ENCODE results near the gene CLEC17A.
A peak's percentile ranks its signal among the peaks of the same experiment; 100 is the strongest.
"Not testable (repeated sequence)": the region's sequence is repeated elsewhere in the genome, so short reads cannot be mapped to it uniquely, and the experiment has no call there.

Gene CLEC17A

DNA sequence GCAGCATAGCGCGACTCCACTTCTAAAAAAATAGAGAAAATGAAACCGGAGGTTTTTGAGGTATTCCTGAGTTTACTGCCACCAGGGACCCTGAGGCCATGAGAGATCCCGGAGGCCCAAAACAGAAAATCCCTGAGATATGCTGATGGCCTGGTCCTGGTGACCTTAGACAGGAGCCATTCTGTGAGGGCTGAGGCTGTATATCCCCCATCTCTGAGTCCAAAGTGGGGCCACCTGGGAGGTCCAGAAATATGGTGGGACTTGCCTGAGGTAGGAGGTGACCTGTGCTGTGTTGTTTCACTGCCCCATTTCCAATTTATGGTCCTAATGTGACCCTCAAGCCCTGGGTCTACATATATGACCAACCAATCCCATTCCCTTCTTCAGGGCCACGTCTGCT, 1.5 kb downstream of the CLEC17A start:
- not testable (repeated sequence) for DNase-seq

DNA sequence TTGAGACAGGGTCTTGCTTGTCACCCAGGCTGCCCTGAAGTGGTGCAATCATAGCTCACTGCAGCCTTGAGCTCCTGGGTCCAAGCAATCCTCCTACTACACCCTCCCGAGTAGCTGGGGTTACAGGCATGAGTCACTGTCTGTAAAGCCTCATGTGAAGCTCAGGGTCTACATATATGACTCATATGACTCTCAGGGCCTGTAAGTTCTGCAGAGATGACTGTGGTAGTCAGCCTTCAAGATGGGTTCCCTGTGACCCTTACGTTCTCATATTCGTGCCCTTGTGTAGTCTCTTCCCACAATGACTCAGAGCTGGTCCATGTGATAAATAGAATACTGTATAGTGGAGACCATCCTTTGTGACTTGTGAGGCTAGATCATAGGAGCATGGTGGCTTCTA, 2.3 kb downstream of the CLEC17A start:
- peak; percentile 84 for DNase-seq

DNA sequence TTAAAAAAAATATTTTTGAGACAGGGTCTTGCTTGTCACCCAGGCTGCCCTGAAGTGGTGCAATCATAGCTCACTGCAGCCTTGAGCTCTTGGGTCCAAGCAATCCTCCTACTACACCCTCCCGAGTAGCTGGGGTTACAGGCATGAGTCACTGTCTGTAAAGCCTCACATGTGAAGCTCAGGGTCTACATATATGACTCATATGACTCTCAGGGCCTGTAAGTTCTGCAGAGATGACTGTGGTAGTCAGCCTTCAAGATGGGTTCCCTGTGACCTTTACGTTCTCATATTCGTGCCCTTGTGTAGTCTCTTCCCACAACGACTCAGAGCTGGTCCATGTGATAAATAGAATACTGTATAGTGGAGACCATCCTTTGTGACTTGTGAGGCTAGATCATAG, 6.5 kb downstream of the CLEC17A start:
- peak; percentile 39 for DNase-seq

DNA sequence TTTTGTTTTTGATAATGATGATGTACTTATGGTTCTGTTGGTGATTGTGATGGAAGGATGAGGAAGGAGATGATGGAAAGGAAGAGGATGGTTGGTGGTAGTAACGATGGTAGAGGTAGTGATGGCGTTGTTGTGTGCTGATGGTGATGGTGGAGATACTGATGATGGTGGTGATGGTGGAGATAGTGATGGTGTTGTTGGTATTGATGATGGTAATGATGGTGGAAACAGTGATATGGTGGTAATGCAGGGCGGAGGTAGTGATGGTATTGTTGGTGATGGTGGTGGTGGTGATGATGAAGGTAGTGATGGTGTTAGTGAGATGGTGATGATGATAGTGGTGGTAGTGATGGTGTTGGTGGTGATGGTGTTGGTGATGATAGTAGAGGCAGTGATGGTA, 12.7 kb downstream of the CLEC17A start:
- no peak for DNase-seq

DNA sequence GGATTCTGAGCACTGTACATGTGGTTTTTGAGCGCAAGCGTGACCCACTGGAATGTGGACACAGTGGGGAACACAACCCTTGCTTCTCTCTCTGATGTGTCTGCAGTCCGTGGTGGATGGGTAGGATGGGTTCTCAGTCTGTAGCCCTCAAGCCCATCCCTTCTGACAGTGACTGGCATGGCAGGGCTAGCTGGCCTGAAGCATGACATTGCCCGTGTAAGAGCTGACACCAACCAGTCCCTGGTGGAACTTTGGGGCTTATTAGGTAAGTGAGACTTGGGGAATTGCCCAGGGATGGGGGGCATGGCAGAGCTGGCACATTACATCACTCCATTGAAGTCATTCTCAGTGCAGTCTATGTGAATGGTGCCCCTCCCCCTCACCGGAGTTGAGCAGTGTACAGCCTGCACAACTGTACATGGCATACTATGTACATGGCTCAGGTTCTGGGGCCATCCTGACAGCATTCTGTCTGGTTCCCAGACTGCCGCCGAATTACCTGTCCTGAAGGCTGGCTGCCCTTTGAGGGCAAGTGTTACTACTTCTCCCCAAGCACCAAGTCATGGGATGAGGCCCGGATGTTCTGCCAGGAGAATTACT, 16.8 kb downstream of the CLEC17A start:
- no peak for DNase-seq

DNA sequence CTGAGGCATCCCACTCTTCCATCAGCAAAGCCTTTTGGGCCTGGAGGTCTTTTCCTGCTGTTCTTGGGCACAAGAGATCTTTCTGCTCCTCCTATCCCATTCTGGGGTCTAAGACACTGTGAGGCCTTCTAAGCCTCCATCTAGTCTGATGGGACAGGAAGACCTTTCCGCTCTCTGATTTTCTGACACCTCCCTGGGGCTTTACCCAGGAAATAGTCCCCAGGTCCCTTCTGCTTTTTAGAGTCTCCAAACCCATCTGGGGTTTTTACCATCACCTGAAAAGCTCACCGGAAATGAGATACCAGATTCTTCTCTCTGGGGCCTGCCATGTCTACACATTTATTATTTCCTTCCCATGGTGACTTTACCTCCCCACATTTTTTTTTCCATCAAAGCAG, 21.1 kb downstream of the CLEC17A start:
- DNase-seq, result no peak

DNA sequence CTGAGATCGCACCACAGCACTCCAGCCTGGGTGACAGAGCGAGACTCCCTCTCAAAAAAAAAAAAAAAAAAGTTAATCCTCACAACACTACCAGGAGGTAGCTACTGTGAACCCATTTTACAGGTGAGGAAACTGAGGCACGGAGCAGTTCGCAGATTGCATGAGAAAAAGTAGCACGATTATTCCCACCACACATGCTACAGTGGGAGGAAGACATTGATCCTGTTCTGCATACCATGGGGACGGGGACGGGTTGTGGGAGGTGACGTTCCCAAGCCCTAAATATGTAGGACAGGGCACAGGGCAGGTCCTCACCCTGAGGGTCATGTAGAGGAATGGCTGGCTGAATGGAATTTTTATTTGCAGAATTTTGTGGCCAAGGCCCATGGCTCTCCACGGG, 23.7 kb downstream of the CLEC17A start:
- DNase-seq, result no peak

DNA sequence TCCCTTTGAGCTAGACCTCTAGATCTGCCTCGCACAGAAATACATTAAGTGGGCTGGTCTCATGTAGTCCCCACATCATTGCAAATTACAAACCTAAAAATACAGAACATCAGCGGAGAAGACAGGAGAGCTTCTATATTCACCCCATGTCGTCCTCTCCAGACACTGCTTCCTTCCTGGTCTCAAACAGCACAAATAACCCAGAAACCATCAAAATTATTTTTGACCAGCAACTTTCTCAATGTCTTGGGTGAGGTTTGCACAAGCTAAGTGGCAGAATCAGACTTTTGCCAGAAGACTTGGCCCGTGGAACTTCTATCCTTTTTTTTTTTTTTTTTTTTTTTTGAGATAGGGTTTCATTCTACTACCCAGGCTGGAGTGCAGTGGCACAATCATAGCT, 28.2 kb downstream of the CLEC17A start:
- DNase-seq, result no peak

DNA sequence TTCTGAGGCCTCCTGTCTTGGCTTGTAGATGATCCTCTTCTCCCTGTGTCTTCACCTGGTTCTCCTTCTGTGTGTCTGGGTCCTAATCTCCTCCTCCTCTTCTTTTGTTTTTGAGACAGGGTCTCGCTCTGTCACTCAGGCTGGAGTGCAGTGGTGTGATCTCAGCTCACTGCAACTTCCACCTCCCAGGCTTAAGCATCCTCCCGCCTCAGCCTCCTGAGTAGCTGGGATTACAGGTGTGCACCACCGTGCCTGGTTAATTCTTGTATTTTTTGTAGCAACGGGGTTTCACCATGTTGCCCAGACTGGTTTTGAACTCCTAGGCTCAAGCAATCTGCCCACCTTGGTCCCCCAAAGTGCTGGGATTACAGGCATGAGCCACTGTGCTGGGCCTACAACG, 29.4 kb downstream of the CLEC17A start:
- DNase-seq, result not testable (repeated sequence)

DNA sequence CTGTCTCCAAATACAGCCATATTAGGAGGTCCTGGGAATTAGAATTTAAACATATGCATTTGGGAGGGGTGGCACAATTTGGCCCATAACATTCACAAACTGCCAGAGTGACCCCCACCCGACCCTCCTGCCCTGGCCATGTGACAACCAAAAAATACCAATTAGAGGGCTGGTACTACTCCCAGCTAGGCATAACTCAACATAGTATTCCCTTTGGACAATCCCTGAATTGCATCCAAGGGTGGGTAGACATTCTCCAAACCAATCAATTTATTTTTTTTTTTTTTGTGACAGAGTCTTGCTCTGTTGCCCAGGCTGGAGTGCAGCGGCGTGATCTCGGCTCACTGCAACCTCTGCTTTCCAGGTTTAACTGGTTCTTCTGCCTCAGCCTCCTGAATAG, 29.8 kb downstream of the CLEC17A start:
- no peak for DNase-seq

DNA sequence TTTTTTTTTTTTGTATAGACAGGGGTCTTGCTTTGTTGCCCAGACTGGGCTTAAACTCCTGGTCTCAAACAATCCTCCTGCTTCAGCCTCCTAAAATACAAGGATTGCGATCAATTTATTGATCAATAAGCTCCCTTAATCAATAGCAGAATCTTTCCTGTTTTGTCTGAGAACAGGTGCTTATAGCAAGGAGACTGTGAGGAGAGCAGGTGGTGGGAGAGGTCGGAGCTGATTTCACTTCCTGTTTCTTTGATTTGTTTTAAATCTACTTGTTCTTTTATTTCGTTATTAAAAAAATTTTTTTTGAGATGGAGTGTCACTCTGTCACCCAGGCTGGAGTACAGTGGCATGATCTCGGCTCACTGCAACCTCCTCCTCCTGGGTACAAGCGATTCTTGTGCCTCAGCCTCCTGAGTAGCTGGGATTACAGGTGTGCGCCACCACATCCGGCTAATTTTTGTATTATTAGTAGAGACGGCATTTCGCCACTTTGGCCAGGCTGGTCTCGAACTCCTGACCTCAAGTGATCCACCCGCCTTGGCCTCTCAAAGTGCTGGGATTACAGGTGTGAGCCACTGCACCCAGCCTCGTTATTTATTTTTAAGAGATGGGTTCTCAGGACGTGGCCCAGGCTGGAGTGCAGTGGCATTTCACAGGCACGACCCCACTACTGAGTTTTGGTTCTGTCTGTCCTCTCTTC, 30.7 kb downstream of the CLEC17A start:
- not testable (repeated sequence) for DNase-seq

DNA sequence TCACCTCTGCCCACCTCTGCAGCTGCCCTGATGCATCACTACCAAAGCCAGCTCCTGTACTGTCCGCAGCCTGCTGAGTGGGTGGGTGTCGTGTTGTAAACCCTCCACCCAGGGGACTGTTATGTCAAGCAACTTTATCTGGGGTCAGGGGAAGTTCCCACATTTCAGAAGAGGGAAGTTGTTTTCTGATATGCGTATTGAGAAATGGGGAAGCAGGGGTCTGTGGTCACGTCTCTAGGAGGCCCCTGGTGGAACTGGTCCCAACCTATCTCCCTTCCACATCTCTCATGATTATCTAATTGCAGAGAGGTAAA, 31.2 kb downstream of the CLEC17A start:
- DNase-seq, result no peak

DNA sequence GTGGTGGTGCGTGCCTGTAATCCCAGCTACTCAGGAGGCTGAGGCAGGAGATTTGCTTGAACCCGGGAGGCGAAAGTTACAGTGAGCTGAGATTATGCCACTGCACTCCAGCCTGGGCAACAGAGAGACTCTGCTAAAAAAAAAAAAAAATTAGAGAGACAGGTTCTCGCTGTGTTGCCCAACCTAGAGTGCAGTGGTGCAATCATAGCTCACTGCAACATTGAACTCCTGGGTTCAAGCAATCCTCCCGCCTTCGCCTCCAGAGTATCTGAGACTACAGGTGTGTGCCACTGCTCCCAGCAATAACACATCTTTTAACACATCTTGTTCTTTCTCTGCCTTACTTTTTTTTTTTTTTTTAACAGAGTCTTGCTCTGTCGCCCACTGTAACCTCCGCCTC, 32.7 kb downstream of the CLEC17A start:
- DNase-seq, result no peak

DNA sequence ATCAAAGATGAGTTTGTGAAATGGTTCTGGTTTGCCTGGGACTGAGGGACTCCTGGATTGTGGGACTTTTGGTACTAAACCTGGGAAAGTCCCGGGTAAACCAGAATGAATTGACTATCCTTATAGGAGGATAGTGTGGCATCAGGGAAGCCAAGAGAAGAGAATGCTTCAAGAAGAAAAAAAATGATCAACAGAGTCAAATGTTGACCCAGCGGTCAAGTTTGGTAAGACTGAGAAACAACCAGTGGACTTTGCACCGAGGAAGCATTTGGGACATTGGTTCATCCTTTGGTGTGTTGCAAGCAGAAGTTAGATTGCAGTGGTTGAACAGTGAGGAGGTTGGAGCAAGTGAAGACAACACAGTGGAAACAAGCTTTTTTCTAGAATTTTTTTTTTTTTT, 33.5 kb downstream of the CLEC17A start:
- no peak for DNase-seq

DNA sequence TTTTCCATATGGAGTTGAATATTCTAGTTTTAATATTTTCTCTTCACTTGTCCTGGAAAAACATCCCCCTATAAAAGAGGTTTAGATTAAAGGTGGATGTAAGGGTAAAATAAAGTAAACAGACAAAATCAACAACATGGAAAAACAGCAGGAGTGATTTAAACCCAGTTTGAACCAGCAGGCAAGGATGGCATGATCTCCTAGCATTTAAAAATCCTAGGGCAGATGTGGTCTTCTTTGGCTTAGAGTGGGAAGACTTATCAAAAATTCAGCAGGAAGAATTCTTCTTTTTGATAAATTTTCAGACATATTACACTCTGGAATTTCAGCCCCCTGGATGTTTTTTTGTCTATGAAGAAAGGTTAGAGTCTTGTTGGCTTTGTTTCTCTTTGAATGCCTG, 36.5 kb downstream of the CLEC17A start:
- DNase-seq, result no peak

DNA sequence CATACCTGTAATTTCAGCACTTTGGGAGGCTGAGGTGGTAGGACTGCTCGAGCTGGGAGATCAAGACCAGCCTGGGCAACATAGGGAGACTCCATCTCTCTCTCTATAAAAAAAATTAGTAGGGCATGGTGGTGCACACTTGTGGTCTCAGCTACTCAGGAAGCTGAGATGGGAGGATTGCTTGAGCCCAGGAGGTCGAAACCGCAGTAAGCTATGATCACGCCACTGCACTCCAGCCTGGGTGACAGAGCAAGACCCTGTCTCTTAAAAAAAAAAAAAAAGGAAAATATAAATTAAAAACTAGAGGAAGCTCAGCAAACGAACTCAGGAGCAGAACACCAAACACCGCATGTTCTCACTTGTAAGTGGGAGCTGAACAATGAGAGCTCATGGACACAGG, 41.6 kb downstream of the CLEC17A start:
- DNase-seq, result not testable (repeated sequence)

DNA sequence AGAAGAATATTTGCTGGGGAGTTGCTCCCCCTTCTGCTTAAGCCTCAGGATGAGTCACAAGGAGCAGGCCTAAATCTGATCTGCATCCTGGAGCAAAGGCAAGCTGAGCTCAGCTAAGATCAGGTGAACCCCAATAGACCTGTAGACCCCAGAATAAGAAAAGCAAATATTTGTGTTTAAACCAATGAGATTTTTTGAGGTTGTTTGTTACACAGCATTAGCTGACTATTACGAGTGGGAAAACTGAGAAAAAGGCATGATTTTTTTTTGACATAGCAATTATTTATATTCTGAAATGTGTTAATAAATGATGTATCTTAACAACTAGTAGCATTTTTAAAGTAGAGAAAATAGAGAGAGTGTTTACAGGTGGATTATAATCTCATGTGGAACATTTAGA, 46.7 kb downstream of the CLEC17A start:
- DNase-seq, result no peak

DNA sequence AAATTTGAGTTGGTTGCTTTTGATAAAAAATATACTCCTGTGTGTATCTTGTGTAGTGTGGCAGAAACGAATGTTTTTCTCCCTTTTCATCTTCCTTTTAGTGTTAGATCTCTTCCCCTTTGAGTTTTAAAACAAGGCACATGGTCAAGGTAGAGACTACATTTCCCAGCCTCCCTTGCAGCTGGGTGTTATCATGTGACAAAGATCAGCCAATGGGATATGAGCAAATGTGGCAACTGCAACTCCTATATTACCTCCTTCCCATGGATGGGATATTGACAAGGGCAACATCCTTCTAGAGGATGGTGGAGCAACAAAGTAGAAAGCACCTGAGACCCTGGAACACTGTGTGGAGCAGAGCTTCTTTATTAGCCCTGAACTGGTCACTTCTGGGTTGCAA, 49.4 kb downstream of the CLEC17A start:
- DNase-seq, result no peak

DNA sequence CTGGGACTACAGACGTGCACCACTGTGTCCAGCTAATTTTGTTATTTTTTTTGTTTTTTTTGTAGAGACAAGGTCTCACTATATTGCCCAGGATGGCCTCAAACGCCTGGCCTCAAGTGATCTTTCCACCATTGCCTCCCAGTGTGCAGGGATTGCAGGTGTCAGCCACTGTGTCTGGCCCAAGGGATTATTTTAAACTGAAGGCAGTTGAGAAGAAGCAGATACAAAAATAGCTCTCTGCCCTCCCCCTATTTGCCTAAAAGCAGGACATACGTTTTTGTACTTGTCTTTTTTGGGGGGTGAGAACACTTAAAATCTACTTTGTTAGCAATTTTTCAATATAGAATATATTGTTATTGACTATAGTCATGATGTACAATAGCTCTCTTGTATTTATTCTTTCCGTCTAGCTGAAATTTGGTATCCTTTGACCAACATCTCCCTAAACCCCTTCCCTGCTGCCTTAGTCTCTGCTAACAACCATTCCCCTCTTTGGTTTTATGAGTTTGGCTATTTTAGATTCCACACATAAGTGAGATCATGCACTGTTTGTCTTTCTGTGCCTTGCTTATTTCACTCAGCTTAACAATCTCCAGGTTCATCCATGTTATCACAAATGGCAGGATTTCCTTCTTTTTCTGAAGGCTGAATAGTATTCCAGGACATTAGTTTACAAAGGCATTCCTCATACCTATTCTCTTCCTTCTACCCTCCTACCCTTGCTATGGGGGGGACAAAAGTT, 56.8 kb downstream of the CLEC17A start:
- DNase-seq, result no peak

DNA sequence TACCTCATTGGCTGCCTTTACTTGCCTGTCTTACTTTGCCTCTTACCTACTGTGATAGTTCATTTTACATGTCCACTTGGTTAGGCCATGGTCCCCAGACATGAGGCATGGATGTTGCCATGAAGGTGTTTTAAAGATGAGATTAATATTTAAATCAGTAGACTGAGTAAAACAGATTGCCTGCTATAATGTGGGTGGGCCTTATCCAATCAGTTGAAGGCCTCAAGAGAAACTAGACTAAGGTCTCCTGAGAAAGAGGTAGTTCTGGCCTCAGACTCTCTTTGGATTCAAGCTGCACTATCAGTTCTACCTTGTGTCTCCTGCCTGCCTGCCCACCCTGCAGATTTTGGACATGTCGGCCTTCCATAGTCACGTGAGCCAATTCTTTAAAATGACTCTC, 65.6 kb downstream of the CLEC17A start:
- no peak for DNase-seq

DNA sequence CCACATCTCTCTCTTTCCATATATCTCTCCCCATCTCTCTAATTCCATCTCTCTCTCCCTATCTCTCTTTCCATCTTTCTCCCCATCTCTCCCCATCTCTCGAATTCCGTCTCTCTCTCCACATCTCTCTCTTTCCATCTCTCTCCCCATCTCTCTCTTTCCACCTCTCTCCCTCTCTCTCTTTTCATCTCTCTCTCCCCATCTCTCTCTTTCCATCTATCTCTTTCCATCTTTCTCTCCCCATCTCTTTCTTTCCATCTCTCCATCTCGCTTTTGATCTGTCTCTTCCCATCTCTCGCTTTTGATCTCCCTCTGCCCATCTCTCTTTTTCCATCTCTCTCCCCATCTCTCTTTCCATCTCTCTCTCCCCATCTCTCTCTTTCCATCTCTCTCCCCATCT, 66.1 kb downstream of the CLEC17A start:
- DNase-seq, result no peak

DNA sequence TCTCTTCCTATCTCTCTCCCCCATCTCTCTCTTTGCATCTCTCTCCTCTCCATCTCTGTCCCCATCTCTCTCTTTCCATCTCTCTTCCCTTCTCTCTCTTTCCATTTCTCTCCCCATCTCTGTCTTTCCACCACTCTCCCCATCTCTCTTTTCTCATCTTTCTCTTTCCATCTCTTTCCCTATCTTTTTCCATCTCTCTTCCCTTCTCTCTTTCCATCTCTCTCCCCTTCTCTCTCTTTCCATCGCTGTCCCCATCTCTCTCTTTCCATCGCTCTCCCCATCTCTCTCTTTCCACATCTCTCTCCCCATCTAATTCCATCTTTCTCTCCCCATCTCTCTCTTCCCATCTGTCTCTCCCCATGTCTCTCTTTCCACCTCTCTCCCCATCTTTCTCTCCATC, 67.3 kb downstream of the CLEC17A start:
- no peak for DNase-seq

DNA sequence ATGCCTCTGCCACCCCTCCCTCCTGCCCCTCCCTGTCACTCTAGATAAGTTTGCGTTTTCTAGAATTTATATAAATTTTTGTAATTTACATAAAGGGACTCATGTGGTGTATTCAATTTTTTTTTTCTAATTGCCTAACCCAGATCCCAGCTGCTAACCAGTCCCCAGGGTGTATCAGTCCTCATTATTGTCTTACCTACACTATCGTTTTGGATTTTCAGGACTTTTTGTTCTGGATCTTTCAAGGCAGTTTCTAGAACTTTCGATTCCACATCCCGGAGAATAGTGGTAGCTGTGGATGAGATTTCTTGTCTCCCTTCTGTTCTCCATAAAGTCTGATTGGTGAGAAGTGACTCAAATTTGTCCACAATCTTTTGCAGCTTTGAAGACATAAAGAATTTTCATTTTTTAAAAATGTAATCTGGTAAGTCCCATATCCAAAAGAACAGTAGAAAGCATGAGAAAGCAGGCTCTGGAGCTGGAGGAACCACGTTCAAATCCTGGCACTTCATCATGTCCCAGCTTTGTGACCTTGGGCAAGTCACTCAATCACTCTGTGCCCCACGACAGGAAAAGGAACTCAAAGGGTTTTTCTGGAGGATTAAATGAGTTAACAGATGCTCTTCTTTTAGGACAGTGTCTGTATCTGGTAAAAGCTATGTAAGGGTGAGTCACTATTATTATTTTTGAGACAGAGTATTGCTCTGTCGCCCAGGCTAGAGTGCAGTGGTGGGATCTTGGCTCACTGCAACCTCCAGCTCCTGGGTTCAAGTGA, 72.1 kb downstream of the CLEC17A start:
- no peak for DNase-seq

DNA sequence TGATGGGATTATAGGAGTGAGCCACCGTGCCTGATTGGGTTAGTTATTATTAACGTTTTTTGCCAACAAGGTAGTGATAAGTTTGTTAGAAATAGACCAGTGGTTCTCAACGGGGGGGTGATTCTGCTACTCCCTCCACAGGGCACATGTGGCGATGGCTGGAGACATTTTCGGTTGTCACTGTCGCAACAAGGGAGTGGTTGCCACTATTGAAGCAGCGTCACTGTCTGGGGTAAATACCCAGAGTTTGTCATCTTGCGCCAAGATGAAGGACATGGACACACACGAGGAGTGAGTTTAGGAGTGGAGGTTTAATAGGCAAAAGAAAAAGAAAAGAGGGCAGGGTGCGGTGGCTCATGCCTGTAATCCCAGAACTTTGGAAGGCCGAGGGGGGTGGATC, 72.8 kb downstream of the CLEC17A start:
- DNase-seq, result no peak
